BE2C (cell line): Measurements from ENCODE around the gene MFNG.
"Not testable (repeated sequence)": the region's sequence is repeated elsewhere in the genome, so short reads cannot be mapped to it uniquely, and the experiment has no call there.

Source experiments
- DNase-seq: peaks from one replicate; pipeline ENCODE4 v3.0.0-alpha.2; 2020
- H3K27me3 ChIP-seq: fragments of 250-450 bp; sonication (Bioruptor Pico); 2 replicates; pipeline ENCODE4 v1.5.1; 2020; ENCODE audit warnings: mild to moderate bottlenecking
- H3K36me3 ChIP-seq: fragments of 250-450 bp; sonication (Bioruptor Pico); 2 replicates; pipeline ENCODE4 v1.5.1; 2020; ENCODE audit warnings: mild to moderate bottlenecking
- H3K4me1 ChIP-seq: fragments of 250-450 bp; sonication (Bioruptor Pico); 2 replicates; pipeline ENCODE4 v1.5.1; 2020
- H3K4me3 ChIP-seq: 2 replicates; pipeline ENCODE4 v1.5.1; 2011; ENCODE audit warnings: low read depth, low read length
- H3K9me3 ChIP-seq: fragments of 250-450 bp; sonication (Bioruptor Pico); 2 replicates; pipeline ENCODE4 v1.5.1; 2020
- TF ChIP-seq, protein P1 (sequence below): IDR thresholded peaks from 2 replicates; pipeline ENCODE4 v1.5.1; 2012; ENCODE audit warnings: mild to moderate bottlenecking, low read depth, low read length

Gene MFNG

DNA sequence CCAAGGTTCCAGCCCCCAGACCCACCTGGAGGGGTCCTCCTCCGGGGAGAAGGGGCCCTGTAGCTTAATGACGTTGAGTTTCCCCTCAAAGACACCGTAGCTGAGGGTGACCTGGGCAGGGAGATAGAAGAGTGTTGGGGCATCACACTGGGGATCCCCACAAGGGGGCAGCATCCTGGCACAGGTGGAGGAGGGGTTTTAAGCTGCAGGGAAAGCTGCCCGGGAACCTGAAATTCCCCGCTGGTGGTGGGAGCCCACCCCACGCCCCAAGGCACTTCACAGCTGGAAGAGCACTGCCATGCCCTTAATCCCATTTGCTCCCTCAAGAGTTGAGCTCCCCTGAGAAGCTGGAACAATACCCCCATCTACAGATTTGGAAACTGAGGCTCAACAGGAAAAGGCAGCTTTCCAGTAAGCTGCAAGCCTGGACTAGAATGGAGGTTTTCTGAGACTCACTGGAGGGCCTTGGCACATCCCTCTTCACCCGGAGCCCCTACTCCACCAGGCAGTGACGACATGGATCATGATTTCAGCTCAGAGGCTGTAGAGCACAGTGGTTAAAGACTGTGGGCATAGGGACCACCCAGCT, 13.7 kb downstream of the MFNG start:
- TF ChIP-seq, protein P1, sequence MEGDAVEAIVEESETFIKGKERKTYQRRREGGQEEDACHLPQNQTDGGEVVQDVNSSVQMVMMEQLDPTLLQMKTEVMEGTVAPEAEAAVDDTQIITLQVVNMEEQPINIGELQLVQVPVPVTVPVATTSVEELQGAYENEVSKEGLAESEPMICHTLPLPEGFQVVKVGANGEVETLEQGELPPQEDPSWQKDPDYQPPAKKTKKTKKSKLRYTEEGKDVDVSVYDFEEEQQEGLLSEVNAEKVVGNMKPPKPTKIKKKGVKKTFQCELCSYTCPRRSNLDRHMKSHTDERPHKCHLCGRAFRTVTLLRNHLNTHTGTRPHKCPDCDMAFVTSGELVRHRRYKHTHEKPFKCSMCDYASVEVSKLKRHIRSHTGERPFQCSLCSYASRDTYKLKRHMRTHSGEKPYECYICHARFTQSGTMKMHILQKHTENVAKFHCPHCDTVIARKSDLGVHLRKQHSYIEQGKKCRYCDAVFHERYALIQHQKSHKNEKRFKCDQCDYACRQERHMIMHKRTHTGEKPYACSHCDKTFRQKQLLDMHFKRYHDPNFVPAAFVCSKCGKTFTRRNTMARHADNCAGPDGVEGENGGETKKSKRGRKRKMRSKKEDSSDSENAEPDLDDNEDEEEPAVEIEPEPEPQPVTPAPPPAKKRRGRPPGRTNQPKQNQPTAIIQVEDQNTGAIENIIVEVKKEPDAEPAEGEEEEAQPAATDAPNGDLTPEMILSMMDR = peak; percentile 78
- Histone ChIP-seq H3K4me1 (no peaks in the 10 kb centered on the region), H3K9me3 (no peaks in the 10 kb centered on the region), H3K4me3 (no peak overlapping the region), H3K27me3 (no peaks in the 10 kb centered on the region), H3K36me3 (no peaks in the 10 kb centered on the region)
- DNase-seq = peak; percentile 60

DNA sequence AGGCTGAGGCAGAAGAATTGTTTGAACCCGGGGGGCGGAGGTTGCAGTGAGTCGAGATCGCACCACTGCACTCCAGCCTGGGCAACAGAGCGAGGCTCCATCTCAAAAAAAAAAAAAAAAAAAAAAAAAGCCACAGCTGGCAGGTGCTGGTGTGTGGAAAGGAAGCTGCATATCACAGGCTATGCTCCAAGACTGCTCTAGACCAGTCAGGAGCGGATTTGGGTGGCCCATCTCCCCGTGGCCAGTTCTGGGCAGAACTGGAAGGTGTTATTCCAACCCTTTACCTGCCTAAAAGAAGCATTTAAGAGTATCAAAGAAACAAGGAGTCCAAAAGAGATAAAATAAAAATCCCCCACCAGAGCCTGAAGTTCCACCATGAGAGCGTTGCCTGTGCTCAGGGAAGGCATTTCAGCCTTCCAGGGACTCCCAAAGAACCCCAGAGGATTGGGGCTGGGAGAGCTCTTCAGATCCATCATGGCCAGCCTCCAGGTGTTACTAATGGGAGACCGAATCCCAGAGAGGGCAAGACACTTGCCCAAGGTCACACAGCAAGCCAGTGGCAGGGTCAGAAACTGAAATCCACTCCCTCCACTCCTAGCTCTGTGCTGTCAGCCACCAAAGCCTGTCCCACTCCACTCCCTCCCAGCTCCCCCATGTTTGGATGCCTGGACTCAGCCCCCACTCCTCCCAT, 14.3 kb downstream of the MFNG start:
- H3K9me3 ChIP-seq = no peaks in the 10 kb centered on the region
- H3K4me3 ChIP-seq = no peak overlapping the region
- TF ChIP-seq, protein P1 = no peak
- no peaks in the 10 kb centered on the region for H3K27me3 ChIP-seq
- no peaks in the 10 kb centered on the region for H3K4me1 ChIP-seq
- no peaks in the 10 kb centered on the region for H3K36me3 ChIP-seq
- no peak for DNase-seq

DNA sequence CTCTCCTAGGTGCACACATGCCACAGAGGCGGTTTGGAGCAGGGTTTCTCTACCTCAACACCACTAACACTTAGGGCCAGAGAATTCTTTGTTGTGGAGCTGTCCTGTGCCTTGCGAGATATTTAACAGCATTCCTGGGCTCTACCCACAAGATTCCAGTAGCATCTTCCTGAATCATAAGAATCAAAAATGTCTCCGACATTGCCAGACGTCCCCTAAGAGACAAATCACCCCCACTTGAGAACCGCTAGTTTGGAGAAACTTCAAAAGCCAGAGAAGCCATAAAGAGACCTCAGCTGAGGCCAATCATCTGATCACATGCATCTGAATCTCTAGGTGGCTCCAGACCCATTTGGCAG, 16.1 kb downstream of the MFNG start:
- Histone ChIP-seq H3K4me3 (no peak overlapping the region), H3K27me3 (no peaks in the 10 kb centered on the region), H3K4me1 (no peaks in the 10 kb centered on the region), H3K9me3 (no peaks in the 10 kb centered on the region), H3K36me3 (no peaks in the 10 kb centered on the region)
- no peak for DNase-seq
- TF ChIP-seq, protein P1 = no peak

DNA sequence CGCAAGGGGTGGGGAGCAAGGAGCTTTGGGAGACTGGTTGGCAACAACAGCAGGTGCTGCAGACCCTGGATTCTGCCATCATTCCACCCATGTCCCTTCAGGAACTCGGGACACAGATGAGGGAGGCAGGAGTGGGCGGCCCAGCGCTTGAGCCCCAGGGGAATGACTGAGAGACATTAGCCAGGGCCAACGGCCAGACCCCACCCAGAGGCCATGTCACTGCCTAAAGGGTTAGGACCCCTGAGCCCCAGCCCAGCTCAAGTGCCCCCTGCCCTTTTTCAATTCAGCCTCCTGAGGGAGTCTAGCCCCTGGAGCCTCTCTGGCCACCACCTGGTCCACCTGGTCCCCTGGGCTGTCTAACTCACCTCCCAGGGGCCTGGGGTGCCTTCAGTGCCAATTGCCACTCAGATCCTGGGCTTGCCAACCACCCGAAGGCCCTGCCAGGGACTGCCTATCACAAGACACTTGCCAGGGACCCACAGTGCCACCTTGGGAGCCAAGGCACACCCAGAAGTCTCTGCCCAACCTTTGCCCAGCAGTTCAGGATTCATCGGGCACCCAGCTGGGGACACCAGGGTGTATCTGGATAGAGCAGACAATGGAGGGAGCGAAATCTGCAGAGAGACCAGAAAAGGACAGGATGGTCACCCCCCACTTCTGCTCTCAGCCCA, 16.6 kb downstream of the MFNG start:
- no peak for DNase-seq
- no peaks in the 10 kb centered on the region for H3K36me3 ChIP-seq
- H3K4me3 ChIP-seq = no peak overlapping the region
- no peaks in the 10 kb centered on the region for H3K4me1 ChIP-seq
- H3K9me3 ChIP-seq = no peaks in the 10 kb centered on the region
- H3K27me3 ChIP-seq = no peaks in the 10 kb centered on the region
- TF ChIP-seq, protein P1 = no peak

DNA sequence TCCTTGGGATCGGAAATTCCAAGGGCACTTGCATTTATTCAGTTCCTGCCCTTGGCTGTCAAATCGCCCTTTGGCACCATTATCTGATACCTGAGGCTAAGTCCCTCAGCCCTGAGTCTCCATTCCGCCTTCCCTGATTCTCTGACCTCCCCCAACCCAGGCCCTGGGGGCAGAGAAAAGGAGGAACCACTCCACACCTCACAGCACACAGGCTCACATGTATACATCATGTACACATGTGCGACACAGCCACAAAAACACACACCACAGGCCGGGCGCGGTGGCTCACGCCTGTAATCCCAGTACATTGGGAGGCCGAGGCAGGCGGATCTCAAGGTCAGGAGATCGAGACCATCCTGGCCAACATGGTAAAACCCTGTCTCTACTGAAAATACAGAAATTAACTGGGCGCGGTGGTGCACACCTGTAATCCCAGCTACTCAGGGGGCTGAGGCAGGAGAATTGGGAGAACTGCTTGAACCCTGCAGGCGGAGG, 17.9 kb downstream of the MFNG start:
- not testable (repeated sequence) for H3K4me1 ChIP-seq, DNase-seq, H3K9me3 ChIP-seq, H3K36me3 ChIP-seq, H3K27me3 ChIP-seq, H3K4me3 ChIP-seq

DNA sequence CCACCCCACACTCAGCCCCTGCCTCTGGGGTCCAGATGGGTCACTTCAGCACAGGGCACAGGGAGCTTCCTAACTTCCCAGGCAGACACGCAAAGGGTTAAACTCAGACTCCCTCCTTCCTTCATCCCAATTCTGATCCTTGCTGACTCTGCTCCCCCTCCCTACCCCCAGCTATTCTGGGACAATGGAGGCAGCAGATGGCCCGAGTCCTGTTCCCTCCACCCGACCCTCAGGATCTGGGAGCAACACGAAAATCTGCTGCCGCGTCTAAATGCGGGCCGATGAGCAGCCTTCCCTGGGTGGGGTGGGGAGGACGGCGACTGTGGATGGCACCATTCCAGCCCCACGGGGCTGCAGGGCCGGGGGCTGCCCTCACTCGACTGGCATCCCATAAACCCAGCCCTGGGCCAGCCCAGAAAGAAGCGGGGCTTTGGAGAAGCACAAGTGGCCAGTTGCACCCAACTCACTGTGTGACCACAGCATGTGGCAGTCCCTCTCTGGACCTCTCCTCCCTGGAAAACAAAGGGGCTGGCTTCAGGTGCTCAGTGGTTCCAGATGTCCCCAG, 18.7 kb downstream of the MFNG start:
- TF ChIP-seq, protein P1 = no peak
- no peak overlapping the region for H3K4me3 ChIP-seq
- DNase-seq = no peak
- no peaks in the 10 kb centered on the region for H3K27me3 ChIP-seq
- H3K4me1 ChIP-seq = peaks cover 14% of the 10 kb centered on the region
- H3K36me3 ChIP-seq = no peaks in the 10 kb centered on the region
- no peaks in the 10 kb centered on the region for H3K9me3 ChIP-seq
